Caco-2 (cell line): ENCODE data around the gene TSHZ3. TPM values are rescaled to one million over a fixed set of nuclear protein-coding genes. Genes with fewer than 3 reads are reported as not detected.

ENCODE experiments used
- BruUV-seq: library from RNA; stranded (reverse); fragments of 400-500 nt; replicated peaks from 2 replicates; lab custom pipeline; 2021; lab: Mats Ljungman, UMichigan
- CTCF ChIA-PET: fragments of 300-600 bp; sonication (Branson Sonifier 250); formaldehyde crosslinking; loops from one replicate; lab custom pipeline; 2022; ENCODE audit warnings: antibody characterized with exemption; lab: Charles Lee
- POLR2A ChIA-PET: fragments of 300-600 bp; sonication (Branson Sonifier 250); formaldehyde crosslinking; loops from one replicate; lab custom pipeline; 2022; ENCODE audit warnings: antibody characterized with exemption; lab: Charles Lee
- DNase-seq, 2 experiments: peaks; one replicate each; pipeline versions ENCODE4 v3.0.0 to v3.0.0-alpha.2; 2020 to 2022
- H3K27me3 ChIP-seq: replicated peaks from 2 replicates; pipeline ENCODE4 v1.6.0; 2011; ENCODE audit warnings: low read length; ENCODE audit not compliant: control insufficient read depth, insufficient read depth
- H3K36me3 ChIP-seq: 2 replicates; pipeline ENCODE4 v1.5.1; 2011; ENCODE audit warnings: low read length; ENCODE audit not compliant: control insufficient read depth, insufficient read depth
- H3K4me1 ChIP-seq: fragments of 250-450 bp; sonication (Bioruptor Pico); 2 replicates; pipeline ENCODE4 v1.5.1; 2020; ENCODE audit warnings: mild to moderate bottlenecking
- H3K4me3 ChIP-seq: 2 replicates; pipeline ENCODE4 v1.5.1; 2011; ENCODE audit warnings: low read depth, mild to moderate bottlenecking, control low read depth, low read length
- H3K9me3 ChIP-seq: fragments of 250-450 bp; sonication (Bioruptor Pico); 2 replicates; pipeline ENCODE4 v1.5.1; 2020; ENCODE audit warnings: mild to moderate bottlenecking, moderate library complexity
- H3K27ac Mint-ChIP-seq: one replicate; pipeline ENCODE4 v1.8.0; 2022; ENCODE audit warnings: mixed read lengths; ENCODE audit not compliant: unreplicated experiment
- H3K27me3 Mint-ChIP-seq: one replicate; pipeline ENCODE4 v1.8.0; 2022; ENCODE audit warnings: mixed read lengths; ENCODE audit not compliant: insufficient read depth, unreplicated experiment
- H3K36me3 Mint-ChIP-seq: one replicate; pipeline ENCODE4 v1.8.0; 2022; ENCODE audit warnings: mild to moderate bottlenecking, mixed read lengths; ENCODE audit not compliant: insufficient read depth, unreplicated experiment
- H3K4me1 Mint-ChIP-seq: one replicate; pipeline ENCODE4 v1.8.0; 2022; ENCODE audit warnings: low read depth, mixed read lengths; ENCODE audit not compliant: unreplicated experiment
- H3K4me3 Mint-ChIP-seq: one replicate; pipeline ENCODE4 v1.8.0; 2022; ENCODE audit warnings: mild to moderate bottlenecking, moderate library complexity, mixed read lengths; ENCODE audit not compliant: unreplicated experiment
- H3K9me3 Mint-ChIP-seq: one replicate; pipeline ENCODE4 v1.8.0; 2022; ENCODE audit warnings: mixed read lengths; ENCODE audit not compliant: unreplicated experiment
- CTCF ChIP-seq, 2 experiments: fragments of 200-600 bp in 1 of 2; IDR thresholded peaks; 1 replicate in 1 of 2; 2 replicates in 1 of 2; pipeline versions ENCODE4 v1.5.1 to v1.8.0; 2011 to 2022; ENCODE audit warnings: antibody characterized with exemption in 1 of 2, control low read depth in 1 of 2, inconsistent platforms in 1 of 2, low read depth in 1 of 2, low read length in 1 of 2, mild to moderate bottlenecking in 1 of 2, moderate library complexity in 1 of 2; ENCODE audit not compliant: insufficient read depth in 1 of 2, severe bottlenecking in 1 of 2, unreplicated experiment in 1 of 2
- intact Hi-C: fragments of 100-400 bp; cut with micrococcal nuclease; formaldehyde crosslinking; loops from one replicate; pipeline ENCODE4 v1.10.0; 2022; ENCODE audit not compliant: unreplicated experiment
- total RNA-seq: library from RNA; stranded (reverse); gene quantifications from 2 replicates; pipeline ENCODE4 v1.2.3, GENCODE V29; 2022

Gene TSHZ3
- total RNA-seq, 1 experiment from 2014 or later: not detected

GRCh38 chr19:31249217-31249616 lies 100.0 kb downstream of the TSHZ3 start:
- no peaks in the 10 kb centered on the region for H3K36me3 ChIP-seq
- H3K9me3 ChIP-seq: no peaks in the 10 kb centered on the region
- no peaks in the 10 kb centered on the region for H3K9me3 Mint-ChIP-seq
- H3K27ac Mint-ChIP-seq: no peak overlapping the region
- no peaks in the 10 kb centered on the region for H3K27me3 ChIP-seq
- TF ChIP-seq CTCF (IDR thresholded peaks at IDR 0.05; ENCODE audit: insufficient read depth in 1 of 2, low read depth in 1 of 2, low read length in 1 of 2, severe bottlenecking in 1 of 2, unreplicated experiment in 1 of 2): no peak
- no peak for DNase-seq
- no peaks in the 10 kb centered on the region for H3K4me1 Mint-ChIP-seq
- no peak overlapping the region for H3K4me3 Mint-ChIP-seq
- H3K36me3 Mint-ChIP-seq: no peaks in the 10 kb centered on the region
- POLR2A ChIA-PET: no interaction called here
- no peaks in the 10 kb centered on the region for H3K4me1 ChIP-seq
- H3K27me3 Mint-ChIP-seq: peaks cover 17% of the 10 kb centered on the region
- H3K4me3 ChIP-seq: no peak overlapping the region
- no TSS peak for BruUV-seq
- CTCF ChIA-PET: no interaction called here
- intact Hi-C loops: no loop called here

GRCh38 chr19:31235806-31236205 lies 113.4 kb downstream of the TSHZ3 start:
- CTCF ChIA-PET: no interaction called here
- no TSS peak for BruUV-seq
- no peak overlapping the region for H3K4me3 Mint-ChIP-seq
- intact Hi-C loops: no loop called here
- DNase-seq: no peak
- H3K27me3 Mint-ChIP-seq: peaks cover 7% of the 10 kb centered on the region
- Histone ChIP-seq H3K9me3 (peaks cover 4% of the 10 kb centered on the region; the same call in 1 of the 2 replicates), H3K4me1 (no peaks in the 10 kb centered on the region), H3K36me3 (no peaks in the 10 kb centered on the region), H3K4me3 (no peak overlapping the region), H3K27me3 (no peaks in the 10 kb centered on the region)
- no peaks in the 10 kb centered on the region for H3K9me3 Mint-ChIP-seq
- no peaks in the 10 kb centered on the region for H3K4me1 Mint-ChIP-seq
- H3K27ac Mint-ChIP-seq: no peak overlapping the region
- no peaks in the 10 kb centered on the region for H3K36me3 Mint-ChIP-seq
- no peak for TF ChIP-seq CTCF (IDR thresholded peaks at IDR 0.05; ENCODE audit: insufficient read depth in 1 of 2, low read depth in 1 of 2, low read length in 1 of 2, severe bottlenecking in 1 of 2, unreplicated experiment in 1 of 2)
- POLR2A ChIA-PET: no interaction called here

GRCh38 chr19:31233295-31233800 lies 115.9 kb downstream of the TSHZ3 start:
- peaks cover 4% of the 10 kb centered on the region for H3K27me3 Mint-ChIP-seq
- DNase-seq: no peak
- no TSS peak for BruUV-seq
- H3K27ac Mint-ChIP-seq: no peak overlapping the region
- no peaks in the 10 kb centered on the region for H3K4me1 Mint-ChIP-seq
- no peak overlapping the region for H3K4me3 Mint-ChIP-seq
- Histone ChIP-seq H3K9me3 (peaks cover 4% of the 10 kb centered on the region; the same call in 1 of the 2 replicates), H3K27me3 (no peaks in the 10 kb centered on the region), H3K4me1 (no peaks in the 10 kb centered on the region), H3K4me3 (no peak overlapping the region), H3K36me3 (no peaks in the 10 kb centered on the region)
- H3K9me3 Mint-ChIP-seq: no peaks in the 10 kb centered on the region
- H3K36me3 Mint-ChIP-seq: no peaks in the 10 kb centered on the region
- ChIA-PET POLR2A (no interaction called here), CTCF (no interaction called here)
- TF ChIP-seq CTCF (IDR thresholded peaks at IDR 0.05; ENCODE audit: insufficient read depth in 1 of 2, low read depth in 1 of 2, low read length in 1 of 2, severe bottlenecking in 1 of 2, unreplicated experiment in 1 of 2): no peak
- intact Hi-C loops: no loop called here
